Esophagus squamous epithelium (tissue), 5 donors: Measurements from ENCODE around the gene RNF217. TPM values are rescaled to one million over a fixed set of nuclear protein-coding genes. Genes with fewer than 3 reads are reported as not detected.

Source experiments
- DNase-seq: peaks from one replicate; lab custom pipeline; 2025; lab: John Stamatoyannopoulos, UW
- H3K27ac ChIP-seq, 4 donors: fragments of 200-600 bp; sonication (generic); one replicate each; pipeline ENCODE4 v1.5.1; 2016 to 2019; ENCODE audit warnings: mild to moderate bottlenecking in 1 of 4
- H3K27me3 ChIP-seq, 4 donors: fragments of 200-600 bp; sonication (generic); 1 replicate in 3 of 4; 2 replicates in 1 of 4; pipeline versions ENCODE4 v1.5.1 to v1.6.0; 2017 to 2021; ENCODE audit warnings: antibody characterized with exemption in 1 of 4
- H3K36me3 ChIP-seq, 3 donors: fragments of 200-600 bp; sonication (generic); one replicate each; pipeline ENCODE4 v1.5.1; 2016 to 2019
- H3K4me1 ChIP-seq, 3 donors: fragments of 200-600 bp; sonication (generic); one replicate each; pipeline ENCODE4 v1.5.1; 2017 to 2019
- H3K4me3 ChIP-seq, 4 donors: fragments of 200-600 bp; sonication (generic); 1 replicate in 3 of 4; 2 replicates in 1 of 4; pipeline ENCODE4 v1.5.1; 2016 to 2019; ENCODE audit warnings: mild to moderate bottlenecking in 2 of 4, moderate library complexity in 1 of 4
- H3K9me3 ChIP-seq, 3 donors: fragments of 200-600 bp; sonication (generic); one replicate each; pipeline ENCODE4 v1.5.1; 2016 to 2019
- CTCF ChIP-seq, 6 experiments: fragments of 450-650 bp in 4 of 6; fragments of 200-600 bp in 2 of 6; sonication (generic) in 2 of 6; IDR thresholded peaks; one replicate each; pipeline ENCODE4 v1.5.1; 2016 to 2019; ENCODE audit warnings: antibody characterized with exemption in 6 of 6, mild to moderate bottlenecking in 4 of 6, moderate library complexity in 4 of 6
- POLR2A ChIP-seq, 4 donors: fragments of 450-650 bp; IDR thresholded peaks; one replicate each; pipeline ENCODE4 v1.6.1; 2017; ENCODE audit warnings: antibody characterized with exemption in 4 of 4, mild to moderate bottlenecking in 4 of 4, moderate library complexity in 3 of 4
- WGBS, 2 donors: methylation state at CpG; one replicate each; pipeline ENCODE4 v1.1.5; 2018; 5-methylcytosine and 5-hydroxymethylcytosine counted together
- intact Hi-C: fragments of 100-400 bp; cut with DNase I; formaldehyde crosslinking; loops from one replicate; pipeline ENCODE4 v1.15.0; 2022
- total RNA-seq, 4 donors: library from RNA; depleted of rRNA; stranded (reverse); fragments of >200 nt; gene quantifications; one replicate each; pipeline ENCODE4 v1.1.0, GENCODE V29; 2016
- donor health status: DM: yes; HTN: yes; CAD: no.

The RNF217 gene
- total RNA-seq, 4 donors from 2014 or later = 9.1 to 26.3 (median 15.4) TPM

- Histone ChIP-seq H3K27me3 (no peaks in the 10 kb centered on the region), H3K9me3 (peaks cover 0 to 5% (median 2%) of the 10 kb centered on the region in 3 donors), H3K4me1 (no peaks in the 10 kb centered on the region), H3K27ac (no peak overlapping the region), H3K36me3 (no peaks in the 10 kb centered on the region), H3K4me3 (no peak overlapping the region)
- TF ChIP-seq CTCF (IDR thresholded peaks at IDR 0.05) (no peak), POLR2A (IDR thresholded peaks at IDR 0.05) (no peak)
- 80 to 87% methylated on average over 4 of the region's 4 CpGs for WGBS, 2 donors
- intact Hi-C loops = no loop called here
- DNase-seq = no peak
Observed at GRCh38 chr6:125116710-125117109, 154.5 kb downstream of the RNF217 start.

- H3K27me3 ChIP-seq = no peaks in the 10 kb centered on the region
- intact Hi-C loops = no loop called here
- 38 to 40% methylated on average over 3 of the region's 3 CpGs for WGBS, 2 donors
- H3K4me1 ChIP-seq = peaks cover 0 to 5% (median 0%) of the 10 kb centered on the region in 3 donors
- no peaks in the 10 kb centered on the region for H3K36me3 ChIP-seq
- TF ChIP-seq POLR2A (IDR thresholded peaks at IDR 0.05) = no peak
- H3K4me3 ChIP-seq = no peak overlapping the region
- no peak overlapping the region for H3K27ac ChIP-seq
- DNase-seq = no peak
- no peaks in the 10 kb centered on the region for H3K9me3 ChIP-seq
Observed at GRCh38 chr6:125117818-125118217, 155.6 kb downstream of the RNF217 start.

- H3K9me3 ChIP-seq = no peaks in the 10 kb centered on the region
- intact Hi-C loops = no loop called here
Observed at GRCh38 chr6:125120054-125120590, 157.9 kb downstream of the RNF217 start.

GRCh38 chr6:125121894-125122293 is 159.7 kb downstream of the RNF217 start:
- peaks cover 0 to 19% (median 0%) of the 10 kb centered on the region in 3 donors for H3K4me1 ChIP-seq
- DNase-seq = no peak
- intact Hi-C loops = no loop called here
- H3K27me3 ChIP-seq = no peaks in the 10 kb centered on the region
- H3K27ac ChIP-seq = no peak overlapping the region
- 81 to 90% methylated on average over 1 of the region's 1 CpG for WGBS, 2 donors
- H3K9me3 ChIP-seq = no peaks in the 10 kb centered on the region
- TF ChIP-seq CTCF (IDR thresholded peaks at IDR 0.05) (no peak), POLR2A (IDR thresholded peaks at IDR 0.05) (no peak)
- H3K4me3 ChIP-seq = no peak overlapping the region
- H3K36me3 ChIP-seq = no peaks in the 10 kb centered on the region

More at GRCh38 chr6:125120054-125120590, 157.9 kb downstream of the RNF217 start:
- Histone ChIP-seq H3K4me3 (no peak overlapping the region), H3K4me1 (peaks cover 0 to 19% (median 0%) of the 10 kb centered on the region in 3 donors), H3K36me3 (no peaks in the 10 kb centered on the region), H3K27ac (no peak overlapping the region), H3K27me3 (no peaks in the 10 kb centered on the region)
- TF ChIP-seq CTCF (IDR thresholded peaks at IDR 0.05) (no peak), POLR2A (IDR thresholded peaks at IDR 0.05) (no peak)
- no peak for DNase-seq
- WGBS, 2 donors = 58 to 60% methylated on average over 3 of the region's 3 CpGs

GRCh38 chr6:125123051-125123450 is 160.8 kb downstream of the RNF217 start:
- no peaks in the 10 kb centered on the region for H3K9me3 ChIP-seq
- no peak for DNase-seq
- WGBS, 2 donors = 65 to 70% methylated on average over 3 of the region's 3 CpGs
- no peaks in the 10 kb centered on the region for H3K36me3 ChIP-seq
- TF ChIP-seq POLR2A (IDR thresholded peaks at IDR 0.05) (no peak), CTCF (IDR thresholded peaks at IDR 0.05) (no peak)
- H3K4me3 ChIP-seq = peak overlapping the region in 1 of 4 donors; percentile 15
- no peaks in the 10 kb centered on the region for H3K27me3 ChIP-seq
- intact Hi-C loops = no loop called here
- peaks cover 0 to 19% (median 0%) of the 10 kb centered on the region in 3 donors for H3K4me1 ChIP-seq
- H3K27ac ChIP-seq = peak overlapping the region in 3 of 4 donors; percentile 64 to 73 (median 71)
